PC-9 (cell line): Measurements from ENCODE around the gene REG4. TPM values are rescaled to one million over a fixed set of nuclear protein-coding genes. Genes with fewer than 3 reads are reported as not detected.

Experiments
- BruUV-seq: library from RNA; stranded (reverse); fragments of 400-500 nt; replicated peaks from 2 replicates; lab custom pipeline; 2021; lab: Mats Ljungman, UMichigan
- CTCF ChIA-PET: fragments of 300-600 bp; sonication (Branson Sonifier 250); formaldehyde crosslinking; loops from one replicate; lab custom pipeline; 2022; ENCODE audit warnings: antibody characterized with exemption; lab: Charles Lee
- POLR2A ChIA-PET: fragments of 300-600 bp; sonication (Branson Sonifier 250); formaldehyde crosslinking; loops from one replicate; lab custom pipeline; 2022; ENCODE audit warnings: antibody characterized with exemption; ENCODE audit not compliant: unreplicated experiment; lab: Charles Lee
- DNase-seq, 2 experiments: peaks; one replicate each; pipeline versions ENCODE4 v3.0.0 to v3.0.0-alpha.2; 2015 to 2022; ENCODE audit warnings: mixed read lengths in 1 of 2
- H2AFZ ChIP-seq: fragments of 200-600 bp; sonication (generic); 2 replicates; pipeline ENCODE4 v1.8.1; 2017; ENCODE audit warnings: antibody characterized with exemption
- H3F3A ChIP-seq: fragments of 200-600 bp; sonication (generic); 2 replicates; pipeline ENCODE4 v1.8.1; 2017; ENCODE audit warnings: antibody characterized with exemption, mild to moderate bottlenecking, low read depth; ENCODE audit not compliant: insufficient read depth
- H3K27ac ChIP-seq: fragments of 200-600 bp; sonication (generic); 2 replicates; pipeline ENCODE4 v1.6.1; 2016; ENCODE audit warnings: mixed run types
- H3K27me3 ChIP-seq: fragments of 200-600 bp; sonication (generic); 2 replicates; pipeline ENCODE4 v1.6.1; 2016; ENCODE audit warnings: low read depth, mixed run types; ENCODE audit not compliant: insufficient read depth
- H3K36me3 ChIP-seq: fragments of 200-600 bp; sonication (generic); 2 replicates; pipeline ENCODE4 v1.6.1; 2016; ENCODE audit warnings: low read depth, mixed run types
- H3K4me1 ChIP-seq: fragments of 200-600 bp; sonication (generic); replicated peaks from 2 replicates; pipeline ENCODE4 v1.6.1; 2016; ENCODE audit warnings: mixed run types; ENCODE audit not compliant: insufficient read depth
- H3K4me2 ChIP-seq: fragments of 200-600 bp; sonication (generic); 2 replicates; pipeline ENCODE4 v1.6.1; 2017; ENCODE audit warnings: mixed run types
- H3K4me3 ChIP-seq: fragments of 200-600 bp; sonication (generic); 2 replicates; pipeline ENCODE4 v1.6.1; 2016; ENCODE audit warnings: mixed run types
- H3K79me2 ChIP-seq: fragments of 200-600 bp; sonication (generic); 2 replicates; pipeline ENCODE4 v1.6.1; 2017; ENCODE audit warnings: low read depth, mixed run types
- H3K9me2 ChIP-seq: fragments of 200-600 bp; sonication (generic); 2 replicates; pipeline ENCODE4 v1.8.1; 2017; ENCODE audit warnings: mild to moderate bottlenecking; ENCODE audit not compliant: insufficient read depth
- H3K9me3 ChIP-seq: fragments of 200-600 bp; sonication (generic); 2 replicates; pipeline ENCODE4 v1.8.1; 2016; ENCODE audit warnings: low read depth; ENCODE audit not compliant: insufficient read depth
- H4K20me1 ChIP-seq: fragments of 200-600 bp; sonication (generic); 2 replicates; pipeline ENCODE4 v1.8.1; 2017; ENCODE audit not compliant: insufficient read depth
- EZH2 ChIP-seq: fragments of 200-600 bp; sonication (generic); IDR thresholded peaks from 2 replicates; pipeline ENCODE4 v1.8.0; 2017; ENCODE audit warnings: antibody characterized with exemption, low read depth
- intact Hi-C: fragments of 100-400 bp; cut with micrococcal nuclease; formaldehyde crosslinking; loops from one replicate; pipeline ENCODE4 v1.10.0; 2022; ENCODE audit not compliant: unreplicated experiment
- total RNA-seq: library from RNA; stranded (reverse); gene quantifications from 2 replicates; pipeline ENCODE4 v1.2.3, GENCODE V29; 2021
- TF ChIP-seq, protein P1 (sequence below): fragments of 200-600 bp; sonication (generic); conservative IDR thresholded peaks from 2 replicates; pipeline ENCODE4 v1.6.1; 2017; ENCODE audit warnings: mixed run types, antibody characterized with exemption, mild to moderate bottlenecking, moderate library complexity

Gene REG4
- total RNA-seq, 1 experiment from 2014 or later, result not detected

DNA sequence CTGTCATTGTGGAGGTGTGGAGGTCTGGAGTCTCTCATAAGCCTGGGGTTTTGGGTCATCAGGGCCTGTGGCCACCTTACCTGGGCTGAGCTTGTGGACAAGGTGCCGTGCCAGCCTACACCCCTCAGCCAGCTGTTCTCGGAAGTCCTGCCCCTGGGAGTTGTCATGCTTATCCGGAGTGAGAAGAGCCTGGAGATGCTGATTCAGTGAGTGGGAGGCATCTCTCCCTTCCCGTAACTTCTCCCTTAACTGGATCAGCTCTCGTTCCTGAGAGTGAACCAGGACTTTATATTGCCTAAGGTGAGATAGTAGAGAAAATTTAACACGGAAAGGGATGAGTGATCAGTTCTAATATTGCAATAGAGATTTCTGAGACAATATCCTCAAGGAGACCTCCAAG is 30.0 kb upstream of the REG4 start:
- no peak overlapping the region for H2AFZ ChIP-seq
- BruUV-seq, result no TSS peak
- no peak for DNase-seq
- intact Hi-C loops, result no loop called here
- H3F3A ChIP-seq, result no peaks in the 10 kb centered on the region
- H4K20me1 ChIP-seq, result no peaks in the 10 kb centered on the region
- H3K27ac ChIP-seq, result no peak overlapping the region
- H3K27me3 ChIP-seq, result no peaks in the 10 kb centered on the region
- ChIA-PET CTCF (no interaction called here), POLR2A (no interaction called here)
- H3K9me2 ChIP-seq, result no peaks in the 10 kb centered on the region
- H3K36me3 ChIP-seq, result no peaks in the 10 kb centered on the region
- no peak overlapping the region for H3K4me3 ChIP-seq
- no peaks in the 10 kb centered on the region for H3K79me2 ChIP-seq
- H3K4me1 ChIP-seq, result no peaks in the 10 kb centered on the region
- no peaks in the 10 kb centered on the region for H3K9me3 ChIP-seq
- H3K4me2 ChIP-seq, result no peak overlapping the region
- TF ChIP-seq, protein P1, sequence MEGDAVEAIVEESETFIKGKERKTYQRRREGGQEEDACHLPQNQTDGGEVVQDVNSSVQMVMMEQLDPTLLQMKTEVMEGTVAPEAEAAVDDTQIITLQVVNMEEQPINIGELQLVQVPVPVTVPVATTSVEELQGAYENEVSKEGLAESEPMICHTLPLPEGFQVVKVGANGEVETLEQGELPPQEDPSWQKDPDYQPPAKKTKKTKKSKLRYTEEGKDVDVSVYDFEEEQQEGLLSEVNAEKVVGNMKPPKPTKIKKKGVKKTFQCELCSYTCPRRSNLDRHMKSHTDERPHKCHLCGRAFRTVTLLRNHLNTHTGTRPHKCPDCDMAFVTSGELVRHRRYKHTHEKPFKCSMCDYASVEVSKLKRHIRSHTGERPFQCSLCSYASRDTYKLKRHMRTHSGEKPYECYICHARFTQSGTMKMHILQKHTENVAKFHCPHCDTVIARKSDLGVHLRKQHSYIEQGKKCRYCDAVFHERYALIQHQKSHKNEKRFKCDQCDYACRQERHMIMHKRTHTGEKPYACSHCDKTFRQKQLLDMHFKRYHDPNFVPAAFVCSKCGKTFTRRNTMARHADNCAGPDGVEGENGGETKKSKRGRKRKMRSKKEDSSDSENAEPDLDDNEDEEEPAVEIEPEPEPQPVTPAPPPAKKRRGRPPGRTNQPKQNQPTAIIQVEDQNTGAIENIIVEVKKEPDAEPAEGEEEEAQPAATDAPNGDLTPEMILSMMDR, result no peak
- no peak for TF ChIP-seq EZH2

DNA sequence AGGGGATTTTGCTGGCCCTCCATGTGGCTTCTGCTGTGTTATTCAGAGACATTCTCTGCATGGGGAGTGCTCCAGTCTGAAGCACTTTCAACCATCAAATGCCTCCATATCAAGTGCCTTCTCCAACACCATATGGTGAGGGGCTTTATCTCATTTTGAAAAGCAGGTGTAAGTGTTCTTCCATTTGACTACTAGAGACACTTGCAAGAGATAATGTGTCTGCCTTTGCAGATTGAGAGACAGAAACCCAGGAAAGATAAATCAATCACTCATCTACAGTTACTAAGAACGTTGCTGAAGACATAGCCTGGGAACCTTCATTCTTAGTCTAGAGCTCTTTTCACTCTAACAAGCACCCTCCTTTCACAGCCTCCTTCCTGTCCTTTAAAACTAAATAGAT is 29.5 kb upstream of the REG4 start:
- H3K9me3 ChIP-seq, result no peaks in the 10 kb centered on the region
- H3K4me2 ChIP-seq, result no peak overlapping the region
- intact Hi-C loops, result no loop called here
- DNase-seq, result no peak
- TF ChIP-seq, protein P1, result no peak
- TF ChIP-seq EZH2, result no peak
- H3K36me3 ChIP-seq, result no peaks in the 10 kb centered on the region
- no peak overlapping the region for H3K27ac ChIP-seq
- BruUV-seq, result no TSS peak
- ChIA-PET CTCF (no interaction called here), POLR2A (interaction anchor here (0.5 kb wide), 1 partner anchor 9 kb away, joined by 3 read pairs; no protein-coding TSS in a partner anchor)
- H3K4me1 ChIP-seq, result no peaks in the 10 kb centered on the region
- no peaks in the 10 kb centered on the region for H4K20me1 ChIP-seq
- no peaks in the 10 kb centered on the region for H3K9me2 ChIP-seq
- H3F3A ChIP-seq, result no peaks in the 10 kb centered on the region
- H3K4me3 ChIP-seq, result no peak overlapping the region
- H3K79me2 ChIP-seq, result no peaks in the 10 kb centered on the region
- no peaks in the 10 kb centered on the region for H3K27me3 ChIP-seq
- H2AFZ ChIP-seq, result no peak overlapping the region

DNA sequence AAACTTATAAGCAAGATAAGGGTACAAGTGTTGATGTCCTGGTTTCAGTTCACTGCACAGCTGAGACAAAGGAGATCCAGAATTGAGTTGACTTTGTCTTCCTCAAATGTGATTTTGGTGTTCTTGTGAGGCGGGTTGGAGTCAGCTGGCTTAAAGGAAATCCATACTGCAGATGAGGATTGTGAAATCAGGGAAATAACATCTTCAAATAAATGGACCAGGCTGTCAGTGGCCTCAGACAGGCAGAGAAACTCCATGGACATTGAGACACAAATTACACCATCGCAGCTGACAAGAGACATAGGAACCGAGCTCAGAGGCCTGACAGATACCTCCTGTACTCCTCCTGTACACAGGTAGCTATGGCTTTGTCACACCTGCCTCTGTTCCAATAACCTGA is 27.0 kb upstream of the REG4 start:
- no peak overlapping the region for H3K4me3 ChIP-seq
- H3K27me3 ChIP-seq, result no peaks in the 10 kb centered on the region
- no peaks in the 10 kb centered on the region for H3K79me2 ChIP-seq
- H3K9me2 ChIP-seq, result no peaks in the 10 kb centered on the region
- no peak for DNase-seq
- no peak overlapping the region for H3K4me2 ChIP-seq
- no peaks in the 10 kb centered on the region for H3K4me1 ChIP-seq
- no peak for TF ChIP-seq EZH2
- TF ChIP-seq, protein P1, result no peak
- no TSS peak for BruUV-seq
- no peak overlapping the region for H2AFZ ChIP-seq
- intact Hi-C loops, result no loop called here
- H3K27ac ChIP-seq, result no peak overlapping the region
- H4K20me1 ChIP-seq, result no peaks in the 10 kb centered on the region
- H3F3A ChIP-seq, result no peaks in the 10 kb centered on the region
- no peaks in the 10 kb centered on the region for H3K9me3 ChIP-seq
- ChIA-PET POLR2A (no interaction called here), CTCF (no interaction called here)
- H3K36me3 ChIP-seq, result no peaks in the 10 kb centered on the region
